NCI-H524 treated with DMSO at 0.1 percent for 48 hours (cell line): ENCODE measurements around the gene DNAH8.

Experiments
- DNase-seq: peaks from one replicate; lab custom pipeline; 2025; lab: John Stamatoyannopoulos, UW

The DNAH8 gene

DNA sequence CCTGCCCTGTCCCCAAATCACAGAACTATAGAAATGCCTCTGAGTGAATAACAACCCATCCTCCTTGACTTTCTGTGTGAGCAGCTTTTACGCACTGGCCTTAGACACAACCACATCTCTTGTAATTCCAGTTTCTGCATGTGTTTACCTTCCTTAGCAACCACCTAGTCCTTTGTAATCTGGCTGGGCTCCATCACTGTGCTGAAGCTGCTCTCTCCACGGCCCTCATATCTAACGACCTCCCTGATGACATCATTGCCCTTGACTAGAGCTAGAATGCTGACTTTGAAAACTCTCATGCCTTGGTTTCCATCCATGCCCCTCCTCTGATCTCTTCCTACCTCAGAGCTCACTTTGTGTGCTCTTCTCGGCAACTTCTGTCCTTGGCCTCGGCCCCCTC lies 303.0 kb downstream of the DNAH8 start:
- no peak for DNase-seq

DNA sequence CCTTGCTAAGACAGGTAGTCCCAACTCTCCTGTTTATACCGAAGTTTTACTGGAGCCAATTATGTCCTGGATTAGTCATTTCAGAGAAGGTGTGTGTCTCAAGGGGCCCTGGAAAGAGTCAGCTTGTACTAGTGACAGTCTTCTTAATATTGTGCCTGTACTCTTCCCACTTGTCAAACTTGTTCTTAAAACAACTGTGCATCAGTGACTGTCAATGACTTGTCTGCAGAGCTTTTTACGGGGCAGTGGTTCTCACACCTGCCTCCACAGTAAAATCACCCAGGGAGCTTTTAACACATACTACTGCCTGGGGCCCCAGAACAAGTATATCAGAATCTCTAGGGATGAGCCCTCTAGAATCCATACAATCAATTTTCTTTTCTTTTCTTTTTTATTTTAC lies 305.0 kb downstream of the DNAH8 start:
- no peak for DNase-seq

DNA sequence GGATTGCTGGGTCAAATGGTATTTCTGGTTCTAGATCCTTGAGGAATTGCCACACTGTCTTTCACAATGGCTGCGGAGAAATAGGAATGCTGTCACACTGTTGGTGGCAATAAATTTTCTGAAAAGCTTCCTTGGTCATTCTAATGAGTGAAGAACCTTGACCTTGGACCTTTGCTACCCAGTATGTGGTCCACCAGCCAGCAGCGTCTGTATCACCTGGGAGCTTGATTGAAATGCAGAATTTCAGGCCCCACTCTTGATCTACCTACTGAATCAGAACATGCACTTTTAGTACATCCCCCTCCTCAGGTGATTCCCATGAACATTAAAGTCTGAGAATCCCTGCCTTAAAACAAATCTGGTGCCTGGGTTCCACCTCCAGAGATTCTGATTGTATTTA lies 305.9 kb downstream of the DNAH8 start:
- no peak for DNase-seq

DNA sequence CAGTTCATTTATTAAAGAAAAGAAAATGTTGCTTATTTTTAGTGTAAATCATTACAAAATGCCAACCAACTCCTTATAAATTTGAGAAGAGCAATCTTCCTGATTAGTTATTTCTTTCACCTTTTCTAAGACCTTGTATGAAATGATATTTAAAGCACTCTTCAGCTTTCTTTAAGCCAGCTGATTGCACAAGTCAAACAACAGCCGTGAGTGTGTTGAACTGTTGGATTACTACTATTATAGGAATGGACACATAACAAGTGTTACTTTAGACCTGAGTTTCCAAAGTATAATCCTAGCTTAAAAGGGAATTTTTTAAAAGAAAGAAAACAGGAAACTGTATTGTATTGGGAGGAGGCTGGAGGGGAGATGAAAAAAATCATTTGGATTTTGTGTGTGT lies 306.7 kb downstream of the DNAH8 start:
- no peak for DNase-seq

DNA sequence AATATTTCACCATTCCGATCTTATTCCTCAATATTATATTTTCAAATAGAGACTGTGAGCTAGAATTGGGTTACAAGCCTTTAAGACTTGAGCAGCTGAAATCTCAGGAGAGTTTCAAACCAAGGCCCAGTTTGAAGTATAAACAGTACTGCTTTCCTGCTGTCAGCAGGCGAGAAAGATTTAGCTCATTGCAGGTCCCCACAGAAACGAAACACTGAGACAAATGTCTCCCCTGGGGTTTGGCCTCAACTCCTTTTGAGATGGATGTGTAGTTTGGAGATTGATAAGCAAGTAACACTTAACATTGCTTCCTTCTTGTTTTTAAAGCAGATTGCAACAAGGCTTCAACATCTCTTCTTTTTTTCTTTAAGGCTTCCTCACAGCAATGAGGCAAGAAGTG lies 311.1 kb downstream of the DNAH8 start:
- no peak for DNase-seq

DNA sequence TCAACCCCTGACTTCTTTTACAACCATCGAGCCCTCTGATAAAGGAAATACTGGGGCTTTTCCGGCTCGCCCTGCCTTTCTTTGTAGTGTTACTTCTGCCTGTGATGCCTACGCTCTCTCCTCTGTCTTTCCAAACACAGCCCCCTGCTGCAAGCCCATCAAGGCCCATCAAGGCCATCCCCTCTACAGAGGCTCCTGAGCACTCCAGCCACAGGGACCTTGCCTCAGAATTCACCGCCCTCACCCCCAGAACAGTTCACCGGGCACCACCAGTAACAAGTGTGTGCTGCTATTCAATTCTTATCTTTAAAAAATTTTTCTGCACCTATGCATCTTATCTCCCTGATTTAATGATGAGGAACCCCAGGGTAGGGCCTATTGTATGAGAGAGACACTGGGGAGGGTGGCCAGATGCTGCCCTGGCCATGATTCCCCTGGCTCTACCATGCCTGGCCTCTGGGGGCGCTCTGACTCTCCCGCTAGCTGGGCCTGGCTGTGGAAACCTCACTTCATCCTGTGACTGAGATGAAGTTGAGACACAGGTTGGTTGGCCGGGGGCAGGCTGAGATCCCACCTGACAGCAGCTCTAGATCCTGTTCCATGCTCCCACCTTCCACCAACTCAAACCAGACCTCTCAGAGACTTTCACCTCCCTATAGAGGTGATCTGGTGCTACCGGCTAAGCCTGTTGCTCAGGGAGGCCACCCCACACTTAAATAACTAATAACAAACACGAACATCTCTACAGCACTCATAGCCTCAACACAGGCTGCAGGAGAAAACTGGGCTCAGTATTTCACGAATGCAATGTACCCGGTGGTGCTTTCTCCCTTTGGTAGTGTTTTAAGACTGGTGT lies 314.3 kb downstream of the DNAH8 start:
- no peak for DNase-seq

DNA sequence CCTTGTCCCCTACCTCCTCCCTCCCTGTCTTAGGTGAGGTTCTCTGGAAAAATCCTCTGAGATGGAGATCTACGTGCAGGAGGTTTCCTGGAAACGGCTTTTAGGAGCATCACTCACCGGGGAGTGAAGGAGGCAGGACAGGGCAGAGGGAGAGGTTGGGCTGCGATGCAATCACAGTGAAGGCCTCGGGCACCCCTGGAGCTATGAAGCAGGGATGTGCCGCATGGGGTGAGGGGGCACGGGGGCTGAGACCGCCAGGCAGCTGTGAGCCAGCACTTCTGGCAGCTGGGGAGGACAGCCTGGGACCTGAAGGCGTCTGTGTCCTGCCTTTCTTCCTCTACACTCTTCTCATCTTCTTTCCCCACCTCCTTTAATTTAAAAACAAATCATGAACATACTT lies 320.6 kb downstream of the DNAH8 start:
- DNase-seq, result no peak

DNA sequence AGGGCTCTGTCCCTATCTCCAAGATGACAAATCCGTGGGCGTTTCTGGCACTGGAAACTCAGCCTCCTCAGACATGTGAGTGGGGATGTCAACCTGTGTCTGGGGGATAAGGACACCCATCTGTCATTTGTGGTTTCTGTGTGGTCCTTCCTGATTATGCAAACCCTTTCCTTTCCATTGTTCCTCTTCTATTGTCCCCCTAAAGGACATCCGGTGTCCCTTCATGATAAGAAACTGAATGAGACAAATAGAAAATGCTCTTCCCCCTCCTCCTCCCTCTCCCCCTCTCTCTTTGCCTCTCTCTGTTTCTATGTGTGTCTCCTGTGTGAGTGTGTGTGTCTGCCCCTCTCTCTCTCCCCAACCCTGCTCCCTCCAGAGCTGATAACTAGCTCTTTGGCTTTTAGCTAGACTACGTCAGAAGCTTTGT lies 322.0 kb downstream of the DNAH8 start:
- no peak for DNase-seq

DNA sequence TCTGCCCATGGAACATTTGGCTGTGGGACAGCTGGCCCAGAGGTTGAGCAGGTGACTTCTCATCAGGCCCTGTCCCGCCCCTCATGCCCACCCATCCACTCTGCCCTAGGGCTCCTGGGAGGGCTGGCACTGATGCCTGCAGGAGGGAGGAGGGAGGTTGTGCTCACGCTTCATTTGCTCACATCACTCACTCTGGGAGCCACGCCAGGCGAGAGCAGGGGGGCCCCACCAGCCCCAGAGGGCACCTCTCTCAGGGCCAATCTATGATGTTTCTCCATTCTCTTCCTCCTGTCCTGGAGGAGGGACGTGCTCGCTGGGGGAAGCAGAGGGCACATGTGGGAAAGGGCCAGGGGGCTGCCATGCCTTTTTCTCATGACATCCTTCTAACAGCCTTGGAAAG lies 322.6 kb downstream of the DNAH8 start:
- no peak for DNase-seq

DNA sequence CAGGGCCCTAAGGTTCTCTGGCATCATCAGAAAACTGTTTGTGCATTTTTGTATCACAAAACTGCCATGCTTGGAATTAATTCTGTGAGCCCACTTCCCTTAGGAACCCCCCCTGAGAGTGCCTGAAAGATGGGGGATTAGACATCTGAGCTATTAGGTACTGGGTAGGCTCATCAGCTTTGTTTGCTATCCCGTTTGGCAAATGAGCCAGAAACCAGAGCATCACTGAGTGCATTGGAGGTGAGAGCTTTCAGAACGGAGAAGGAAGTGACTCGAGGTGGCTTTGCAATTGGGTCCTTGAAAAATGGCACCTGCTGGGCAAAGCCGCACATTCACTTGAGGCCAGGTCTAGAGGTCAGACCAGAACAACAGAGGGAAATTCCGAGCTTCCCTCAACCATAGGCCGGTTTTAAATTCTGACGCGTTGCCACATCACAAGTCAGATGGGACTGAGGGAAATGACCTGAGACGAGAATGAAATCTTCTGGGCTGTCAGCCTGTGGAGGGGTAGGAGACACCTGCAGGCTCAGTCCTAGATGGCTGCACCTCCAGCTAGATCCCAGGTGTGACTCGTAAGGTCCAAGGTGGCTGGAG lies 325.1 kb downstream of the DNAH8 start:
- DNase-seq, result no peak

DNA sequence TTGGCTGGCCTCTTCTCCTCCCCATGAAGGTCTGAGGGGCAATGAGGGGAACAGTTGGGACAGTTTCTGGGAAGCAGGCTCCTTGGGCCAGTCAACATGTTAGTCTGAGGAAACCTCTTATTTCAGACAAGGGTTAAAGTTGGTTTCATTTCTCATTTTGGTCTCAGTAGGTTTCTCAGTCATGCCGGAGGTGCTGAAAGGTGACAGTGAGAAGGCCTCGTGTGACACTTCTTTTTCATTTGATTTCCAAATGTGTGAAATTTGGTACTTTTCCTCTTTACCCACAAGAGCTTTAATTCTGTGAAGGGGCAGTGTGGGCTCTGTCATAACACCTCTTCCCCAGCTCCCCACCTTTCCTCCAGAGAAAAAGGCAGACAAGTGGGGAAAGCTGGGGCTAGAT lies 326.0 kb downstream of the DNAH8 start:
- DNase-seq, result no peak

DNA sequence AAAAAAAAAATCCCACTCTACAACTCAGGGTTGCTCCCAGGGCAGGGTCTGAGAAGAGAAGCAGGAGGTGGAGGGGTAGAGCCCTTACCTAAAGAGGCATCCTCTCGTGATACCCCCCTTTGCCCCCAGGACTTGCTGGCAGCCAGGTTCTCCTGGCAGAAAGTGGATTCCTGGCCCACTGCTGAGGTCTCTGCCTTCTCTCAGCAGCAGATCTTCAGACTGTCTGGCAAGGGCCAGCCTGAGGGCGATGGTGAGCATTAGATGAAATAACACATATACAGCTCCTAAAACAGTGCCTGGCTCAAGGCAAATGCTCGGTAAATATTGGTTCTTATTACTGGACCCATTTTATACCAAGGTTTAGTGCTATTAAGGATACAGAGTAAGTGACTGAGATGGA lies 328.7 kb downstream of the DNAH8 start:
- no peak for DNase-seq

DNA sequence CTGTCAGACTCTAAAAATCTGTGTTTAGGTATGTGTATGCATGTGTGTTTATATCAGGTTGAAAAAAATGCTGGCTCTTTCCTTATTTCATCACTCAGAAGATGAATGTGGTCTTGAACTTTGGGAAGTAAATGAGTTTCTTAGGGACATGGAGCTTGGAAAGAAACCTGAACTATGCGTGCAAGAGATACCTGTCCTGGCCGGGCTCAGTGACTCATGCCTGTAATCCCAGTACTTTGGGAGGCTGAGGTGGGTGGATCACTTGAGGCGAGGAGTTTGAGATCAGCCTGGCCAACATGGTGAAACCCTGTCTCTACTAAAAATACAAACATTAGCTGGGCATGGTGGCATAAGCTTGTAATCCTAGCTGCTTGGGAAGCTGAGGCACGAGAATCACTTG lies 329.1 kb downstream of the DNAH8 start:
- DNase-seq, result no peak

DNA sequence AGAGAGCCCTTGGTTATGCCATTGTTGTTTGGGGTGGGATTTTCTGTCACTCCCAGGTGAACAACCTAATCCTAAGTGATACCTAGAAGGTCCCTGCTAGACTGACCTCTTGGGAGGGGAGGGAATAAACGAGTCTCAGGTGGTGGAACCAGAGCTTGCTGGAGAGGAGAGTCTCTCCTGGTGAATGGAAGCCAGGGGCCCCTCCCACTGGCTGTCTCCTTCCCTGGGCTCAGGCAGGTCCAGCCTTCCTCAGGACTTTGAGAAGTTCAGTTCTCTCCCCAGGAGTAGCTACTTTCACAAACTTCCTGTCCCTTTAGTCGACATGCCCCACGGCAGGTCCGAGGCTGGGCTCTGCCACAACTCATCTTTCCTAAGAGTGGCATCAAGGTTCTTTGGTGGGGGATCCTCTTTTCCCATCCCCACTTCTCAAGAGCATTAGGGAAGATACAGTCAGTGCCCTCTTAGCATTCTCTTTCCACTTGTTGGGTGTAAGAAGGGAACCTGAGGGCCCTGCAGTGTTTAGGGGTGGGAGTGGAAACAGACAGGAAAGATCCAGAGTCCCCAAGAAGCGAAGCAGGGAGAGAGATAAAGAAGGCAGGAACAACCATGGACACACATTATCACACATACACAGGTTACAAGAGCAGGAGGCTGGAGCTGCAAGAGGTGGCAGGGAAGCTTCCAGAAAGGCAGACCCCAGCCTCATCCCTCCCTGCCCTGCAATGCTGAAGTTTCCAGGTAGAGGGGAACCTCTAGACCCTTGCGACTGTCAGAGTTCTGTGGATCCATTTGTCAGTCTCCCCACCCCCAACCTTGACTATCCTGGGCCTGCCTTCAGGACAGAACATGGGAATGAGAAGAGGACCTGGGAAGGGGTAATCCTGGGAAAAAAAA lies 332.6 kb downstream of the DNAH8 start:
- DNase-seq, result no peak

DNA sequence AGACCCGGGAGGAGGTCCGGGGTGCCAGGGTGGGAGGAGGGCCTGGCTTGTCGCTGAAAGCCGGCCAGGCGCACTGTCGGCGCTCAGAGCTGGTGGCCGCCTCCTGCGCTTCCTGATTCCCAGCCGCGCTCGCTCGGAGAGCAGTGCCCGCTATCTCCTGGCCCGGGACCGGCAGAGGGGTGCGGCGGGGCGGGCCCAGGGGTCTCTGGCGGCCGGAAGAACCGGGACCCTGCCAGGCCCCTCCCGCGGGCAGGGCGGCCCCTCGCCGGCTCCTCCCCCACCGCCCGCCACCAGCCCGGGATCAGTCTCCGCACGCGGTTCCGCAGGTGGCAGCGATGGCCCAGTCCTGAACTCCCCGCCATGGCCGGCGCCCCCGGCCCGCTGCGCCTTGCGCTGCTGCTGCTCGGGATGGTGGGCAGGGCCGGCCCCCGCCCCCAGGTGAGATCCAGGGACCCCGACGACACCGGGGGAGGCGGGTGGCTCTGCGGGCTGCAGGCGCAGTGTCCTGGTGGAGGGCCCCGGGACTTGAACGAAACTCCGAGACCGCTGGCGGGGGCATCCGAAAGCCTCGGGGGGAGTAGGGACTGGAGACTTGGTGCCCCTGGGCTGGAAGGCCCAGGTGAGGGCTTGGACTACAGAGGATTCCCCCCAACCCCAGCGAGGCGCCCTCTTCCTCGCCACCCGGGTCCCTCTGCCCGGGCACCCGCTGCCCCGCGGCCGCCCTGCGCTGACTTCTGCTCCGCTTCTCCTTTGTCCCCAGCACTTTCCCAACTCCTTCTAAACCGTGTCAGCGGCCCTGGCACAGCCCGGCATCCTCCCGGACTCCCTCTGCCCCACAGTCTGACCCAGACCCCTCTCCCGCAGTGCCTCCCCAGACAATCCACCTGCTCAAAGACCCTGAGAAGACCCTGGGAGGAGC lies 333.6 kb downstream of the DNAH8 start, which contains the start of gene GLP1R:
GLP1R (plus strand) TSS at position 301 of the 919 bp plus-strand sequence; CDS start at position 361, 60 bp downstream.
- no peak for DNase-seq

DNA sequence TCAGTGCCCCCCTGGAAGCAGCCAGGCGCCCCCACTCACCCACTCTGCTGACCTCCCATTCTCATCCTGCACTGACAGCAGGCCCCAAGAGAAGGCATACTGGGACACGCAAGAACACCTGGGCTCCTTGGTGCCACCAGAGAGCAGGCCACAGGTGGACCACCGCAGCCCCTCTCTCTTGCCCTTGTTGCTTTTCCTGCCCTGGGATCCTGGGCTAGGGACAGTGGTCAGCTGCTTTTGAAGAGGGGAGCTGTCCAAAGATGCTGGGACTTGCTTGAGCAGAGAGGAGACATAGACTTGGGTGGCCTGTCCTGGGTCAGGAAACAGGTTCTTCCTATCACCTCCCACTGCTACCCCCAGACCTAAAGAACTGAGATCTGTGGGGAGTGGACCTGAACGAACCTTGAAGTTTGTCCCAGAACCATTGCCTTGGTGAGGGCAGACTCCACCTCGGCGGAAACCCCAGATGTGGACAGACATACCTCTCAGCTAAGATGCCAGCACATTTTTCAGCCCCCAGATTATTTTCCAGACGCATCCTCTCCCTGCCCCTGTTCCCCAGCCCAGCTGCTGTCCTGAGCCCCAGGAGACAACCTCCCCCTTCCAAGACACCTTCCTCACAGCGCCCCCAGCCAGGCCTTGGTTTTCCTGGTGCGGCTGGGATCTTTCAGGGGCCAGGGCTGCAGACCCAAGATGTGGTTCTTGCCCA lies 334.6 kb downstream of the DNAH8 start:
- no peak for DNase-seq

DNA sequence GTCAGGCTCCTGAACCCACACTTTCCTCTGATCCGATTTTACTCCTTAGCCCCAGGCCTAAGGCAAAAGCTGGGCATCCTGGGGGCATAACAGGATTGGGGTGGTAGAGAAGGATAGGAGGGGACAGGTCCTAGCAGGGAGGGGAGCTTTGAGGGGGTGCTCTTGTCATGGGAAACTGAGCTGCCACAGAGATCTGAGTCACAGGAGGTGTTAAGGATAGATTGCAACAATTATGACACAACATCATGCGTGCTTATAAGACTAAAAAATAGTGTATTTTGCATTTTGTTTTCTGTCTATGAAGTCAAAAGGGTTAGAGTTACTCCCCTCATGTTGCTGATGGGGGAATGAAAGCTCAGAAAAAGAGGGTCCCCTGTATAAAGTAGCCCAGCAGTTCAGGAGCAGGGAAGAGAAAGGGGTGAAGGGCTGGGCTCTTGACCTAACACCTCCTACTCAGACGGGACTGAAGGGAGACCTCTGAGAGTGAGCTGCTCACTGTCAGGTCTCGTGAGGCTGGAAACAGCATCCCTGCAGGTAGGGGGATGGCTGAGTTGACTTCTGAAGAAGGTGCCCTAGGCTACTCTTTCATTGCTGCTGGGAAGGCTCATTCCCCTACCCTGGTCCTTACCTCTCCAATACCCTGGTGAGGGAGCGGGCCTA lies 335.5 kb downstream of the DNAH8 start:
- DNase-seq, result no peak

DNA sequence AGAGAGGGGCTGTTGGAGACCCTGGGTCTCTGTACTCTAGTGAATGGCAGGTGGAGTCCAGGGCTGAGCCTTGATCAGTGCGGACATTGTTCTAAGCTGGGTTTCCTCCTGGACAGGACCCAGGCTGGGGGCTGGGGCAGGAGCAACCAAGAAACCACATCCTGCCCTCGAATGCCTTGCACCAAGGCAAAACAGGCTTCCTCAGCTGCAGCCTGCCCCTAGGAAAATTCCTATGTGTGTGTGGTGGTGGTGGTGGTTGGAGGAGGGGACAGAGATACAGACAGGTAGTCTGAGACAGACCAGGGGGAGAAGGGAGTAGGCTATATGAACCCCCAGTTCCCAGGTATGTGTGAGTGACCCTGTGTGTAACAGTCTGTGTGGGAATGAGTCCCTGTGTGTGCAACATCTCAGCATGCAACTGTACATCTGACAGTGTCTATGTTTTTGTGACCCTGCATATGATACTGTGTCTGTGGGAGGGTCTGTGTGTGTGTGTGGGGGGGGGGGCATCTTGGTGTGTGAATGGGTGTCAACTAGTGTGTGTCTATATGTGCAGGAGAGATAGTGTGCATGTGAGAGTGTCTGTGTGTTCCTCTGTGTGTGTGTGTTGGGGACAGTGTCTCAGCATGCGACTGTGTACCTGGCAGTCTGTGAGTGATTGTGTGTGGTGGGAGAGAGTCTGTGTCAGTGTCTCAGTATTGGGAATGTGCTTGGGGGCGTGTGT lies 336.4 kb downstream of the DNAH8 start:
- DNase-seq, result no peak

DNA sequence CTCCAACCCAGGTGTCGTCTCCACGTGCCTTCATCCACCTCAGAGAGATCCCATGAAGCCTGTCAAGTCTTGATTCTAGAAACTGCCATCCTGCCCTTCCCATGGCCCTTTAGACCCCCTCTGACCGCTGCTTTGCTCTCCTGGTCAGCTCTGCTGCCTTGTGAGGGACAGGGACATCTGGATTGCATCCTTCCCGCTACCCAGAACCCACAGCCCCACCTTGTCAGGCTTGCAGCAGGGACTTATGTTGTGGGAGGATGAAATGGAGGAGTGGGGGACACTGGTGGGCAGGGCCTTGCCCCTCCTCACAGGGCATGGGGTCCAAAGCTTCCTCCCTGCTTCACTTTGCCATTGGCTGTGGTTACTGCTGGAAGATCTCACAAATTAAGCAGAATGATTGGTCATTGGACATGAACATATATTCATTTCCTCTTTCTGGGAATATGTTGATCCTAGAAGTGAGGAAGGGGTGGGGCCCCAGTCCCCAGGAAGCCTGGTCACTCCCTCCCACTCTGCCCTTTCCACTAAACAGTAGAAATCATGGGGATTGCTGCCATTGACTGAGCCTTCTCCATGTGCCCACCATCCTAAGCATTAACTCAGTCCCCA lies 338.0 kb downstream of the DNAH8 start:
- DNase-seq, result no peak
